Measurements from ENCODE around the gene NOVA1.

The NOVA1 gene

GRCh38 chr14:26443654-26444053 is 154.2 kb downstream of the NOVA1 start:
- no peak for DNase-seq (ENCODE audit: low spot score)

- DNase-seq (ENCODE audit: low spot score) = no peak
These were observed 168.6 kb downstream of the NOVA1 start for GRCh38 chr14:26429205-26429604.

- DNase-seq (ENCODE audit: low spot score) = no peak
These were observed 170.7 kb downstream of the NOVA1 start for GRCh38 chr14:26427097-26427496.

GRCh38 chr14:26424537-26424936 is 173.3 kb downstream of the NOVA1 start:
- no peak for DNase-seq (ENCODE audit: low spot score)

- DNase-seq (ENCODE audit: low spot score) = no peak
These were observed 182.2 kb downstream of the NOVA1 start for GRCh38 chr14:26415618-26416123.

- DNase-seq (ENCODE audit: low spot score) = no peak
These were observed 182.9 kb downstream of the NOVA1 start for GRCh38 chr14:26414926-26415325.

GRCh38 chr14:26414103-26414502 is 183.7 kb downstream of the NOVA1 start:
- no peak for DNase-seq (ENCODE audit: low spot score)

- no peak for DNase-seq (ENCODE audit: low spot score)
These were observed 185.4 kb downstream of the NOVA1 start for GRCh38 chr14:26412421-26412820.

GRCh38 chr14:26410189-26410685 is 187.6 kb downstream of the NOVA1 start:
- DNase-seq (ENCODE audit: low spot score) = no peak

GRCh38 chr14:26404927-26405326 is 192.9 kb downstream of the NOVA1 start:
- no peak for DNase-seq (ENCODE audit: low spot score)

GRCh38 chr14:26403760-26404159 is 194.1 kb downstream of the NOVA1 start:
- DNase-seq (ENCODE audit: low spot score) = no peak

- no peak for DNase-seq (ENCODE audit: low spot score)
These were observed 195.7 kb downstream of the NOVA1 start for GRCh38 chr14:26402126-26402525.

- DNase-seq (ENCODE audit: low spot score) = no peak
These were observed 196.5 kb downstream of the NOVA1 start for GRCh38 chr14:26401179-26401968.

- no peak for DNase-seq (ENCODE audit: low spot score)
These were observed 197.5 kb downstream of the NOVA1 start for GRCh38 chr14:26400373-26400772.

- DNase-seq (ENCODE audit: low spot score) = no peak
These were observed 199.2 kb downstream of the NOVA1 start for GRCh38 chr14:26398616-26399015.

Measured in hepatic stellate cell (primary cell).